Effector memory CD4-positive, alpha-beta T cell (primary cell): ENCODE measurements around the gene CDKN1C.

ENCODE experiments used
- DNase-seq, 3 donors: peaks; one replicate each; pipeline ENCODE4 v3.0.0-alpha.2; 2020
- H3K27ac ChIP-seq: 2 replicates; pipeline ENCODE4 v1.7.0; 2013; ENCODE audit warnings: mild to moderate bottlenecking, low read length, moderate library complexity; ENCODE audit not compliant: insufficient read depth, poor library complexity, severe bottlenecking
- H3K27me3 ChIP-seq: replicated peaks from 2 replicates; pipeline ENCODE4 v1.7.0; 2013; ENCODE audit warnings: mild to moderate bottlenecking, low read length; ENCODE audit not compliant: insufficient read depth, control insufficient read depth, poor library complexity, severe bottlenecking
- H3K36me3 ChIP-seq: 2 replicates; pipeline ENCODE4 v1.7.0; 2013; ENCODE audit warnings: mild to moderate bottlenecking, low read length, moderate library complexity; ENCODE audit not compliant: control insufficient read depth, insufficient read depth
- H3K4me1 ChIP-seq: 2 replicates; pipeline ENCODE4 v1.7.0; 2013; ENCODE audit warnings: low read length, mild to moderate bottlenecking; ENCODE audit not compliant: control insufficient read depth, insufficient read depth, poor library complexity, severe bottlenecking
- H3K4me3 ChIP-seq: 2 replicates; pipeline ENCODE4 v1.7.0; 2013; ENCODE audit warnings: low read length, low read depth, mild to moderate bottlenecking; ENCODE audit not compliant: insufficient read depth, poor library complexity, severe bottlenecking
- H3K9me3 ChIP-seq: 2 replicates; pipeline ENCODE4 v1.7.0; 2013; ENCODE audit warnings: mild to moderate bottlenecking, low read length, moderate library complexity; ENCODE audit not compliant: control insufficient read depth

CDKN1C gene

GRCh38 chr11:2847561-2847960 lies 38.0 kb downstream of the CDKN1C start:
- no peak for DNase-seq
- H3K4me3 ChIP-seq, result no peak overlapping the region
- no peak overlapping the region for H3K27ac ChIP-seq
- no peaks in the 10 kb centered on the region for H3K9me3 ChIP-seq
- H3K27me3 ChIP-seq, result no peaks in the 10 kb centered on the region
- no peaks in the 10 kb centered on the region for H3K4me1 ChIP-seq
- no peaks in the 10 kb centered on the region for H3K36me3 ChIP-seq

- no peaks in the 10 kb centered on the region for H3K27me3 ChIP-seq
- no peak for DNase-seq
- no peaks in the 10 kb centered on the region for H3K36me3 ChIP-seq
- H3K4me1 ChIP-seq, result no peaks in the 10 kb centered on the region
- no peak overlapping the region for H3K27ac ChIP-seq
- no peak overlapping the region for H3K4me3 ChIP-seq
- H3K9me3 ChIP-seq, result no peaks in the 10 kb centered on the region
Measured at GRCh38 chr11:2846470-2846869, 39.1 kb downstream of the CDKN1C start.

GRCh38 chr11:2846056-2846455 lies 39.5 kb downstream of the CDKN1C start:
- H3K4me3 ChIP-seq, result no peak overlapping the region
- no peaks in the 10 kb centered on the region for H3K27me3 ChIP-seq
- H3K27ac ChIP-seq, result no peak overlapping the region
- DNase-seq, result no peak
- no peaks in the 10 kb centered on the region for H3K9me3 ChIP-seq
- no peaks in the 10 kb centered on the region for H3K36me3 ChIP-seq
- no peaks in the 10 kb centered on the region for H3K4me1 ChIP-seq

GRCh38 chr11:2844996-2845395 lies 40.6 kb downstream of the CDKN1C start:
- no peak overlapping the region for H3K4me3 ChIP-seq
- no peaks in the 10 kb centered on the region for H3K9me3 ChIP-seq
- H3K27me3 ChIP-seq, result no peaks in the 10 kb centered on the region
- H3K36me3 ChIP-seq, result no peaks in the 10 kb centered on the region
- DNase-seq, result no peak
- no peak overlapping the region for H3K27ac ChIP-seq
- H3K4me1 ChIP-seq, result no peaks in the 10 kb centered on the region

- H3K4me1 ChIP-seq, result no peaks in the 10 kb centered on the region
- no peaks in the 10 kb centered on the region for H3K9me3 ChIP-seq
- DNase-seq, result no peak
- no peaks in the 10 kb centered on the region for H3K27me3 ChIP-seq
- no peak overlapping the region for H3K4me3 ChIP-seq
- H3K27ac ChIP-seq, result no peak overlapping the region
- H3K36me3 ChIP-seq, result no peaks in the 10 kb centered on the region
Measured at GRCh38 chr11:2844116-2844842, 41.3 kb downstream of the CDKN1C start.

- Histone ChIP-seq H3K9me3 (no peaks in the 10 kb centered on the region), H3K4me1 (no peaks in the 10 kb centered on the region), H3K36me3 (no peaks in the 10 kb centered on the region), H3K27me3 (no peaks in the 10 kb centered on the region), H3K27ac (no peak overlapping the region), H3K4me3 (no peak overlapping the region)
- DNase-seq, result no peak
Measured at GRCh38 chr11:2843551-2843950, 42.0 kb downstream of the CDKN1C start.

GRCh38 chr11:2842876-2843275 lies 42.7 kb downstream of the CDKN1C start:
- Histone ChIP-seq H3K4me1 (no peaks in the 10 kb centered on the region), H3K27me3 (no peaks in the 10 kb centered on the region), H3K4me3 (no peak overlapping the region), H3K27ac (no peak overlapping the region), H3K9me3 (no peaks in the 10 kb centered on the region), H3K36me3 (no peaks in the 10 kb centered on the region)
- no peak for DNase-seq

- DNase-seq, result no peak
- Histone ChIP-seq H3K9me3 (no peaks in the 10 kb centered on the region), H3K36me3 (no peaks in the 10 kb centered on the region), H3K4me3 (no peak overlapping the region), H3K27ac (no peak overlapping the region), H3K27me3 (no peaks in the 10 kb centered on the region), H3K4me1 (no peaks in the 10 kb centered on the region)
Measured at GRCh38 chr11:2841411-2842190, 44.0 kb downstream of the CDKN1C start.

GRCh38 chr11:2839395-2839943 lies 46.1 kb downstream of the CDKN1C start:
- no peak overlapping the region for H3K27ac ChIP-seq
- no peak overlapping the region for H3K4me3 ChIP-seq
- no peaks in the 10 kb centered on the region for H3K36me3 ChIP-seq
- H3K27me3 ChIP-seq, result no peaks in the 10 kb centered on the region
- no peaks in the 10 kb centered on the region for H3K9me3 ChIP-seq
- no peak for DNase-seq
- H3K4me1 ChIP-seq, result no peaks in the 10 kb centered on the region

- no peak for DNase-seq
- Histone ChIP-seq H3K36me3 (no peaks in the 10 kb centered on the region), H3K27me3 (no peaks in the 10 kb centered on the region), H3K4me1 (no peaks in the 10 kb centered on the region), H3K9me3 (no peaks in the 10 kb centered on the region), H3K4me3 (no peak overlapping the region), H3K27ac (no peak overlapping the region)
Measured at GRCh38 chr11:2838676-2839294, 46.8 kb downstream of the CDKN1C start.
